GM18505 (cell line): ENCODE data around the gene ZFYVE16.
"Not testable (repeated sequence)": the region's sequence is repeated elsewhere in the genome, so short reads cannot be mapped to it uniquely, and the experiment has no call there.

Experiments used
- ATAC-seq: cut with Tn5 transposase; IDR thresholded peaks from one replicate; pipeline ENCODE4 v1.9.1; 2021; ENCODE audit not compliant: unreplicated experiment
- POLR2A ChIP-seq: IDR thresholded peaks from 4 replicates; pipeline ENCODE4 v1.6.1; 2011; ENCODE audit warnings: borderline replicate concordance; ENCODE audit not compliant: insufficient read depth, insufficient read length; ENCODE audit errors: extremely low read depth

Gene ZFYVE16

GRCh38 chr5:80487444-80487828 lies 79.6 kb downstream of the ZFYVE16 start:
- no peak for ATAC-seq
- TF ChIP-seq POLR2A, result no peak

GRCh38 chr5:80487829-80488721 lies 80.2 kb downstream of the ZFYVE16 start, which contains the start of gene FAM151B:
TSS of gene FAM151B (plus strand) at chr5:80488100. CDS start at chr5:80488124, 24 bp downstream.
- peak; percentile 90 for ATAC-seq
- TF ChIP-seq POLR2A, result no peak

GRCh38 chr5:80491296-80491695 lies 83.4 kb downstream of the ZFYVE16 start:
- ATAC-seq, result no peak
- TF ChIP-seq POLR2A, result no peak

GRCh38 chr5:80492741-80493140 lies 84.9 kb downstream of the ZFYVE16 start:
- TF ChIP-seq POLR2A, result no peak
- no peak for ATAC-seq

- ATAC-seq, result not testable (repeated sequence)
Measured at GRCh38 chr5:80493443-80493842, 85.6 kb downstream of the ZFYVE16 start.

- ATAC-seq, result no peak
- no peak for TF ChIP-seq POLR2A
Measured at GRCh38 chr5:80495891-80496290, 88.0 kb downstream of the ZFYVE16 start.

- no peak for ATAC-seq
- TF ChIP-seq POLR2A, result no peak
Measured at GRCh38 chr5:80502800-80503199, 94.9 kb downstream of the ZFYVE16 start.

GRCh38 chr5:80503641-80504040 lies 95.8 kb downstream of the ZFYVE16 start:
- no peak for ATAC-seq
- TF ChIP-seq POLR2A, result no peak

- no peak for TF ChIP-seq POLR2A
- ATAC-seq, result no peak
Measured at GRCh38 chr5:80504833-80505232, 97.0 kb downstream of the ZFYVE16 start.

- TF ChIP-seq POLR2A, result no peak
- ATAC-seq, result no peak
Measured at GRCh38 chr5:80507663-80508062, 99.8 kb downstream of the ZFYVE16 start.

- ATAC-seq, result no peak
- TF ChIP-seq POLR2A, result no peak
Measured at GRCh38 chr5:80508844-80509243, 101.0 kb downstream of the ZFYVE16 start.

GRCh38 chr5:80509362-80509761 lies 101.5 kb downstream of the ZFYVE16 start:
- TF ChIP-seq POLR2A, result no peak
- ATAC-seq, result no peak

- no peak for TF ChIP-seq POLR2A
- no peak for ATAC-seq
Measured at GRCh38 chr5:80516826-80517225, 109.0 kb downstream of the ZFYVE16 start.
